Measurements from ENCODE around the gene CDHR2. TPM values are rescaled to one million over a fixed set of nuclear protein-coding genes. Genes with fewer than 3 reads are reported as not detected.

CDHR2 gene
- total and polyA plus RNA-seq, 12 donors = 0.03 to 0.22 (median 0.19) TPM; not detected in 9

- DNase-seq (no peak), ATAC-seq (no peak)
- intact Hi-C loops (cut with DNase I) = no loop called here
- Histone ChIP-seq H3K4me1 (peaks cover 0 to 3% (median 0%) of the 10 kb centered on the region in 9 donors), H3K4me3 (no peak overlapping the region), H3K27me3 (peaks cover 0 to 23% (median 6%) of the 10 kb centered on the region in 7 donors), H3K9me3 (no peaks in the 10 kb centered on the region), H3K36me3 (no peaks in the 10 kb centered on the region), H3K27ac (no peak overlapping the region)
- 81 to 89% methylated on average over 3 of the region's 3 CpGs for WGBS, 2 donors
- TF ChIP-seq CTCF (IDR thresholded peaks at IDR 0.05) = no peak
Measured at GRCh38 chr5:176561259-176561658, 12.1 kb downstream of the CDHR2 start.

DNA sequence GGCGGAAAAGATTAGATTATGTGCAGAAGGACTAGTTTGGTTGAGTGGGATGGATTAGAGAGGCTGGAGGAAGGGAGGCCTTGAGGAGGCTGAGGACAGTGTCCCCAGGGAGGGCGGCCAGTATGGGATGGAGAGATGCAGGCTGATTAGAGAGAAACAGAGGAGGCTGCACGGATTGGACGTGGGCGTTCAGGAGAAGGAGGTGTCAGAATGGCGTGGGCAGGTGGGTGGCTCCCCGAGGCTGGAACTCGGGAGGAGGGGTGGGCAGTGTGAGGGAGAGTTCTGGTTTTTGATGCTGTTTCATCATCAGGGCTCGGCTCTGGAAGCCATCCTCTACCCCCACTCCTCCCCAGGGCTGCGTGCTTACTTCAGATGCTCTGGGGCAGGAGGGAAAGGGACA, 13.0 kb downstream of the CDHR2 start:
- 54 to 62% methylated on average over 10 of the region's 10 CpGs for WGBS, 2 donors
- intact Hi-C loops (cut with DNase I) = no loop called here
- Histone ChIP-seq H3K4me3 (no peak overlapping the region), H3K27ac (no peak overlapping the region), H3K36me3 (no peaks in the 10 kb centered on the region), H3K9me3 (no peaks in the 10 kb centered on the region), H3K4me1 (peaks cover 0 to under 1% (median 0%) of the 10 kb centered on the region in 9 donors), H3K27me3 (peaks cover 0 to 27% (median 6%) of the 10 kb centered on the region in 7 donors)
- TF ChIP-seq CTCF (IDR thresholded peaks at IDR 0.05) = no peak
- DNase-seq (no peak), ATAC-seq (no peak)

DNA sequence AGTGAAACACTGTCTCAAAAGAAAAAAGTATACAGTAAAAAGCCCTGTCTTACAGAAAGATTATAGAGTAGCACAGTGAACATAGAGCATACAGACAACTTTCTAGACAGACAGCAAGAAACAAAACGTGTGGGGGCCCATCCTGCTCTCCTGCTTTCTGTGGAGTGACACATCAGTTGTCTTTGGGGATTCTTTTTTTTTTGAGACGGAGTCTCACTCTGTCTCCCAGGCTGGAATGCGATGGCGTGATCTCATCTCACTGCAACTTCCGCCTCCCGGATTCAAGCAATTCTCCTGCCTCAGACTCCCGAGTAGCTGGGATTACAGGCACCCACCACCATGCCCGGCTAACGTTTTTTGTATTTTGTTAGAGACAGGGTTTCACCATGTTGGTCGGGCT, 14.9 kb downstream of the CDHR2 start:
- Histone ChIP-seq H3K27ac (no peak overlapping the region), H3K4me1 (no peaks in the 10 kb centered on the region), H3K36me3 (no peaks in the 10 kb centered on the region), H3K4me3 (no peak overlapping the region), H3K9me3 (no peaks in the 10 kb centered on the region), H3K27me3 (peaks cover 0 to 44% (median 14%) of the 10 kb centered on the region in 7 donors)
- intact Hi-C loops (cut with DNase I) = no loop called here
- DNase-seq = no peak
- no peak for TF ChIP-seq CTCF (IDR thresholded peaks at IDR 0.05)
- no peak for ATAC-seq
- 70 to 72% methylated on average over 10 of the region's 10 CpGs for WGBS, 2 donors

DNA sequence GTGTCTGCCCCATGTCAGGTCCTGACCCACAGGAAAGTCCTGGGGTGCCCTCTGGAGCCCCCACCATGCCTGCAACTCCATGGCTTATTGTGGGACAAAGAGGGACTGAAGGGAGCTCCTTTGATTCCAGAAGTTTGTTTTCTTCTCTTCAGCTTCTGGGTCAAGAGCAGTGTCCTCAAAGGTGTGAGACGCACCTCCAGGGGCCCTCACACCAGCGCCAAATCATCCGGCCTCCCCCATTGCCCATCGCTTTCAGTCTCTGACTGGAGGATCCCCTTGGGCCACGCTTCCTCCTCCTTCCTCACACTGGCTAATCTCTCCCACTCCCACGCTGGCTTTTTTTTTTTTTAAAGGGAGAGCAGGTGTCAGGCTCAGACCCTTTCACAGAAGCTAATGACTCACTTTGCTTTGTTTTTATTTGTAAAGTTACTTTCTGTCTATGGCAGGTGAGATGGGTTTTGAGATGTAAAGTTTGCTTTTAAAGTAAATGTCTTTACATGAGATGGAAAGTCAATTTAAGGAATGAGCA, 16.7 kb downstream of the CDHR2 start:
- ATAC-seq (no peak), DNase-seq (no peak)
- Histone ChIP-seq H3K27ac (no peak overlapping the region), H3K9me3 (no peaks in the 10 kb centered on the region), H3K4me1 (no peaks in the 10 kb centered on the region), H3K27me3 (peaks cover 0 to 58% (median 14%) of the 10 kb centered on the region in 7 donors), H3K36me3 (no peaks in the 10 kb centered on the region), H3K4me3 (no peak overlapping the region)
- intact Hi-C loops (cut with DNase I) = no loop called here
- TF ChIP-seq CTCF (IDR thresholded peaks at IDR 0.05) = no peak
- 34 to 39% methylated on average over 6 of the region's 6 CpGs for WGBS, 2 donors
